GM19193 (cell line): ENCODE results near the gene NEO1.

Source experiments
- POLR2A ChIP-seq: IDR thresholded peaks from 4 replicates; pipeline ENCODE4 v1.6.1; 2011; ENCODE audit not compliant: insufficient read depth, insufficient read length; ENCODE audit errors: extremely low read depth

Gene NEO1

GRCh38 chr15:73049564-73050215 is 2.6 kb upstream of the NEO1 start:
- TF ChIP-seq POLR2A, result no peak

DNA sequence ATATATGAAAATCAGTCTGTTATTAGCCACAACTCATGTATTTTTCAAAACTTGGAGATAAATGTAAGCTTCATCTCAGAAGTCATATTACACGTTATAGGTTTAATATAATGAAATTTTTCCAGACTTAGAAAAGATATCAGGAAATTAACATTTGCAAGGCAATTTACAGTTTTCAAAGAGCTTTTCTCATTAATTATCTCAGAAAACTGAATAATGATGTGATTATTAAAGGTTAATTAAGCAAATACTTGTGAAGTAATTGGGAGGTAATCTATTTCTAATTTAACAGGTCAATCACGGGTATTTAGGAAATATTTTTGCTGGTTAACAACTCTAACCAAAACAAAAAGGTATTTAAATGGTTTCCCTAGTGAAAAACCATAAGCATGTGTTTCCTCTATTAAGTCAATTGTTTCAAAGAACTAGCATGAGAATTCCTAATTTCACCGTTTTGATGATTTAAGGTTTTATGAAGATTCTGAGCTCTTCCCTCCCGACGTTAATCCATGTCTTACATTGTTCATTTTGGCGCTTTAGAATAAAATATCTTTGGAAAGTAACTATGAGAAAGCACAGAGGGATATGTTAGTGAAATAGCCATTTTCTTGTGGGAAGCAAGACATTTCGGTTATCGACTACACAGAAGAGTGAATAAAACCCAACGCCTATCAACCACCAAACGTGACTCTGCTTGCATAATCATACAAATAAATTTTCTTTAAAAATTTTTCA is 1.5 kb upstream of the NEO1 start:
- no peak for TF ChIP-seq POLR2A

DNA sequence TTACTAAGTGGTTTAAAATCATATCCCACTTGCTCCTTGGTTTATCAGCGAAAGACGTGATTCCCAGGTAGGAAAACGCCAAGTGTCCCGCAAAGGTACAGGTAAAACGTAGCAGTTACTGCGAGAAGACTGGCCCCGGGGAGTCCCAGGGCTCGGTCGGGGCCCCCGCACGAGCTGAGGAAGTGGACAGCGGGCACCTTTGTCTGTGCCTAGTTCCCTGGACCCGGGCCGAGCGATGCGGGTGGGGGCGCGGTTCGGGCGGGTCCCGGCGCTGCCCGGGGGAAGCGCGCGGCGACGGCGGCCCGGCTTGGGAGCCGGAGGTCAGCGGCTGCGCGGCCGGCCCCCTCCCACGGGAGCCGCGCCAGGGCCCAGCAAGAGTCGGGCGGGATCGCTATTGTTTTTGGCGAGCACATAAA is 864 bp upstream of the NEO1 start:
- no peak for TF ChIP-seq POLR2A

DNA sequence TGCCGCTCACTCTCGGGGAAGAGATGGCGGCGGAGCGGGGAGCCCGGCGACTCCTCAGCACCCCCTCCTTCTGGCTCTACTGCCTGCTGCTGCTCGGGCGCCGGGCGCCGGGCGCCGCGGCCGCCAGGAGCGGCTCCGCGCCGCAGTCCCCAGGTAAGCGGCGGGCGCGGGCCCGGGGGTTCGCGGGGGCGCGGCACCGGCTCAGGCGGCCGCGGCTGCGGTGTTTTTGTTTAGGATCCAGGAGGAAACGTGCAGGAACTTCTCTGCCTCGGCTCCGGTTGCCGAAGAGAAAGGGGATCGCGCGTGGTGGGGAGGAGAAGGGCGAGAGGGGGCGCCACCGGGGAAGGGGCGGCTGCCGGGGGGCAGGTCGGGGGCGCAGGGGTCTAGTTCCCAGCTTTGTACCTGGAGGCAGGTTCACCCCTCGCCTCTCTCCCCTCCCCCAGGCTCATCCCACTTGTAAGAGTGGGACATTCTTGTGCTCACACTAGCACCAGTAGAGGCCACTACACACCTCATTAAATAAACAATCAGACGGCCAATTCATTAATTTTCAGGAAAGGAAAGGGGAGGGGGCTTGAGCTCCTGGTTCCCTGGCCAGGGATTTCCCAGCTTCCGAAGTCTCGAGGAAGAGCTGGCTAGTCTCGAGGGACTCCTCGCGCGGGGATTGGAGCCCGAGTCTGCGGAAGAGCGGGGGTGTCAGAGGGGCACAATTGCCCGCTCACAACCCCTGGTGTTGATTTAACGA is 562 bp downstream of the NEO1 start:
- TF ChIP-seq POLR2A, result no peak

GRCh38 chr15:73053398-73053723 is 1.1 kb downstream of the NEO1 start:
- TF ChIP-seq POLR2A, result no peak

DNA sequence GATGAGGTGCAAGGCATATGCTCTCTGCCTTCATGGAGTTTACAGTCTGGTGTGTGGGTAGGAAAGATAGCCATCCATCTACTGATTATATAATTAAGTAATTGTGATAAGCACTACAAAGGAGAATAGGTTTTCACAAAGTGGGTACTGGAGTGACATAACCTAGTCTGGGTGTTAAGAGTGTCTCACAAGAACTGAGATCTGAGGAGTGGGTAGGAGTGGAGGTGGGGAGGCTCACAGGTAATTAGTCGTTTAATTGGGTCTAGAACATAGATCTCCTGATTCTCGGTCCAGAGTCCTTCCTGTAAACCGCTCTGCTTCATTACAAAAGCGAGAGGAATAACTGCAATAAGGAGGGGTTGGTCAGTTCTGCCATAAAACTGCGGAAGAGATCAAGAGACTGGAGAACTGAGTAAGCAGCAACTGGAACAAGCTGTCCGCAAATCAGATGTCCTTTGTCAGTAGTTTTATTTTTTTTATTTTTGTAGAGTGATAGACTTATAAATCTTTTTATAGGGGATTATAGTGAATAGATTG is 2.2 kb downstream of the NEO1 start:
- no peak for TF ChIP-seq POLR2A

- TF ChIP-seq POLR2A, result no peak
Measured at GRCh38 chr15:73056460-73056859, 4.2 kb downstream of the NEO1 start.

DNA sequence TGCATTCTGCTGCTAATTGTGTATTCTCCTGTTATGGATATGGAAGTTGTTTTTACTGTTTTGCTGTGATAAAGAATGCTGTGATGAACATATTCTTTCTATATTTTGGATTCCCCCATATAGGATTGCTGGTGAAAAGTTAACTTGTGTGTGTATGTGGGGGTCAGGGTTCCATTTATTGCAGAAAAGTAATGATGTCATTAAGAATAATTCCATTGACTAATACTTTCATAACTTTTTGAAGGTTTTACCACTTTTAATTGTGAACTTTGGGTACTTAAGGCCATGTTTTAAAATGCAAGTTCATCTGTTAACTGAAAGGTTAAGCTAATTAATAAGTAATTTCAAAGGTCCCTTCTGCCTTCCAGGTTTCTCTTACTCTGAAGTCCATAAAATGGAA is 6.2 kb downstream of the NEO1 start:
- no peak for TF ChIP-seq POLR2A

- TF ChIP-seq POLR2A, result no peak
Measured at GRCh38 chr15:73065114-73065513, 12.9 kb downstream of the NEO1 start.

DNA sequence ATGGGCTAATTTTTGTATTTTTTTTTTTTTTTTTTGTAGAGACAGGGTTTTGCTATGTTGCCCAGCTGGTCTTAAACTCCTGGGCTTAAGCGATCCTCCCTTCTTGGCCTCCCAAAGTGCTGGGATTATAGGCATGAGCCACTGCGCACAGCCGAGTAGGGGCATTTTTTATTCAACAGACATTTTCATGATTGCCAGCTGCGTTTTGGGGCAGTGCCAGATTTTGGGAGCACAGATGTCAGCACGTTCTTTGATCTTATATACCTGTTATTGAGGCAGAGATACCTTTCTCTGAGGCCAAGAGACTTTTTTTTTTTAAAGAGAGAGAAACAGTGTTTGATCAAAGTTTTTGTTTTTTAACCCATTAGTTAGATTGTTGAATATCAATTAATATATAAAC is 16.8 kb downstream of the NEO1 start:
- TF ChIP-seq POLR2A, result no peak

GRCh38 chr15:73072894-73073293 is 20.6 kb downstream of the NEO1 start:
- TF ChIP-seq POLR2A, result no peak

DNA sequence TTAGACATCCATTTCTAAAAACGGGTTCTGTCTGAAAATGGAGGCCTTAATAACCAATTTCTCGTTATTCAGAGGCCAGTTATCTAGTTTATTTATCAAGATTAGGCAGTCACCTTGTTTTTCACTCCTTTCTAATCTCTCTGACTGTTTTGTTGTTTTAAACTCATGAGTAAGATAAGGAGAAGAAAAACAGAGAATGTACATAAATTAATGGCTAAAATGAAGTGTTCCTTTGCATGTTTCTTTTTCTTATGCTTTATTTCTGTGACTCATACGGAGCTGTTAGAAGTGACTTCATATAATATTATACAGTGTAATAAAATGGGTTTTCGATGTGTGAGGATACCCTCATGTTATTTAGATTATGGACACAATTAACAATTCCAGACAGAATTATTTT is 22.0 kb downstream of the NEO1 start:
- TF ChIP-seq POLR2A, result no peak

GRCh38 chr15:73075160-73075859 is 23.0 kb downstream of the NEO1 start:
- no peak for TF ChIP-seq POLR2A

GRCh38 chr15:73078291-73078690 is 26.0 kb downstream of the NEO1 start:
- TF ChIP-seq POLR2A, result no peak

GRCh38 chr15:73078722-73079121 is 26.5 kb downstream of the NEO1 start:
- no peak for TF ChIP-seq POLR2A
